HG02798 (cell line): ENCODE data around the gene RHOV.
"Not testable (repeated sequence)": the region's sequence is repeated elsewhere in the genome, so short reads cannot be mapped to it uniquely, and the experiment has no call there.

Experiments
- ATAC-seq: cut with Tn5 transposase; IDR thresholded peaks from one replicate; pipeline ENCODE4 v1.9.1; 2021; ENCODE audit warnings: mild to moderate bottlenecking; ENCODE audit not compliant: unreplicated experiment, poor library complexity

RHOV gene

DNA sequence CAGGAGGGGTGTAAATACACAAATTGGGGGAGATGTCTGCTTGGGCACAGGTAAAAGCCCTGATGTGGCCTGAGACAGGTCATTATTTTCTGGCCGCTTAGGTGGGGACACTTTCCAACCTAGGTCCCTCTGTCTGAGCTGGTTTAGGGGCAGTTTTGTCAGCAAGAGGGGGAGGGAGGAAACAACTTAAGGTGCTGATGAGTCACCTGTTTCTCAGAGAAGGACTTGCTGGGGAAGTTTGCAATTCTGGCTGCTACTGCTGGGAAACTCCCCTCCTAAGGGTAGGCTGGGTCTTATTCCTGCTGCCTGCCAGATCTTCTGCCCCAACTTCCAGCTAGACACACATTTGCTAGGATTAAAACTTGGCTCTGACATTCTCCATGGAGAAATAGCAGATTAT lies 4.8 kb upstream of the RHOV start:
- peak; percentile 62 for ATAC-seq

DNA sequence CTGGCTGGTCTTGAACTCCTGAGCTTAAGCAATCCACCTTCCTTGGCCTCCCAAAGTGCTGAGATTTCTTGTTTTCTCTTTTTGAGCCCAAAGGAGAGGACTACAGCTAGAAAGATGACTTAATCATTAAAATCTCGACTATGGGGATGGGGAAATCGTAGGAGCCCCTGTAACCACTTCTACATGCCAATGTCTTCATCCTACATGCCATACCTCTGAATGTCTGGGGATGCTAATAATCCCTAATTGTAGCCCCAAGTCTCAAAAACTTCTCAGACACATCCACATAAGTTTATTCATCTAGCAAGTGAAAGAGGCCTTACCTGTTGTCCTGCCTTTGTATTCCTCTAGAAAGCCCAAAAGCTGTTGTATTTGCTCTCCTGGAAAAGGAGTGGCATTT lies 3.7 kb upstream of the RHOV start:
- no peak for ATAC-seq

DNA sequence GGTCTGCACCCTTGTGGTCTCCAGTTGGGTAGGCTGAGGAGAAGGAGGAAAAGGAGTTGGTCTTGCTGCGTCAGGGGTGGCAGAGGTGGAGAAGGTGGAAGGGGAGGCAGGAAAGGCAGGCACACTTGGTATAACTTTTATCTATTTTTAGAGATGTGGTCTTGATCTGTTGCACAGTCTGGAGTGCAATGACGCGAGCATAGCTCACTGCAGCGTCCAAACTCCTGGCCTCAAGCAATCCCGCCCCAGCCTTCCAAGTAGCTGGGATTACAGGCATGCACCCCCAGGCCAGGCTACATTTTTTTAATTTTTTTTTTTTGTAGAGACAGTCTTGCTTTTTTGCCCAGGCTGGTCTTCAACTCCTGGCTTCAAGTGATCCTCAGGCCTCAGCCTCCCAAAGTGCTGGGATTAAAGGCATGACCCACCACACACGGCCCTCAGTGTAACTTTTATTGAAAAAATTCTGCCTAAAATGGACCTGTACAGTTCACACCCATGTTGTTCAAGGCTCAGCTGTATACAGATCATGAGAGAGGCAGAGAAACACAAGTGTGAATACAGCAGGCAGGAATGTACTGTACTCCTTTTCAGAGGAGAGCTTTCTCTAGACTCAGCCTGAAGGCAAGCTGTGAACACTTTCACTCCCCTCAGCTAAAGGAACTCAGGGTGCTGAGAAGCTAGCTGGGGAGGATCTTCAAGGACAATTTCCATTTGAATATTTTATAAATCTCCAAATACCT lies 2.1 kb upstream of the RHOV start:
- ATAC-seq = no peak

DNA sequence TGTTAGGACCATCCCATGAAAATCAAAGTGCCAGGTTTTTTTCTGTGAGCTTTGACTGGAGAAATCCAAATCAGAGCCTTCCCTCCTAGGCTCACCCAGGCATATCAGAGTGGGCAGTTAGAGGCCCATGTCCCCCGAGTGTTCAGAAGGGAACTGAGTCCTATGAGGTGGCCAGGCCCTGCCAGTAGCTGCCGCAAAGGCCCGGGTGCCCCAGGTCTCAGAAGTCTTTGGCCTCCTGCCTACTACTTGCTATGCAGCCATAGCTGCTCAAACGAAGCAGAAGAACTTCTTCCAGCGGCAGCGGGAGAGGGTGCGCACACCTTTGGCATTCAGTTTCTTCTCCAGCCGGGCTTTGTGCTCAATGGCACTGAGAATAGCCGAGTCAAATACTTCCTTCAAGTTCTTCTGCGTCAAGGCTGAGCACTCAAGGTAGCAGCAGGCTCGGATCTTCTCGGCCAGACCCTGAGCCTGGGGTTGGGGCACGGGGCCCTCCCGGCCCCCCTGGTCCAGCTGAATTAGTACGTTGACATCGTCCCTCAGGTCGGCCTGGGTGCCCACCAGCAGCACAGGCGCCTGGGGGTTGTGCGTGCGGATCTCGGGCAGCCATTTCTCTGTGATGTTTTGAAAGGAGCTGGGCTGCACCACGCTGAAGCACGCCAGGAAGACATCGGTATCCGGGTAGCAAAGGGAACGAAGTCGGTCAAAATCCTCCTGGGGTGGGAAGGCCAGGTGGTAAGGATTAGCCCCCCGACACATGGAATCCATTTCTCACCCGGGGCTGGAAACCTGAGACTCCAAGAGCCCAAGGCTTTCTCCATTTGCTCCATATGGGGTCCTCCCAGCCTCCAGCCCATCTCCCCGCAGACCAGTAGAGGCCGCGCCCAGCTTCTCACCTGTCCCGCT lies 992 bp downstream of the RHOV start:
- ATAC-seq = no peak

DNA sequence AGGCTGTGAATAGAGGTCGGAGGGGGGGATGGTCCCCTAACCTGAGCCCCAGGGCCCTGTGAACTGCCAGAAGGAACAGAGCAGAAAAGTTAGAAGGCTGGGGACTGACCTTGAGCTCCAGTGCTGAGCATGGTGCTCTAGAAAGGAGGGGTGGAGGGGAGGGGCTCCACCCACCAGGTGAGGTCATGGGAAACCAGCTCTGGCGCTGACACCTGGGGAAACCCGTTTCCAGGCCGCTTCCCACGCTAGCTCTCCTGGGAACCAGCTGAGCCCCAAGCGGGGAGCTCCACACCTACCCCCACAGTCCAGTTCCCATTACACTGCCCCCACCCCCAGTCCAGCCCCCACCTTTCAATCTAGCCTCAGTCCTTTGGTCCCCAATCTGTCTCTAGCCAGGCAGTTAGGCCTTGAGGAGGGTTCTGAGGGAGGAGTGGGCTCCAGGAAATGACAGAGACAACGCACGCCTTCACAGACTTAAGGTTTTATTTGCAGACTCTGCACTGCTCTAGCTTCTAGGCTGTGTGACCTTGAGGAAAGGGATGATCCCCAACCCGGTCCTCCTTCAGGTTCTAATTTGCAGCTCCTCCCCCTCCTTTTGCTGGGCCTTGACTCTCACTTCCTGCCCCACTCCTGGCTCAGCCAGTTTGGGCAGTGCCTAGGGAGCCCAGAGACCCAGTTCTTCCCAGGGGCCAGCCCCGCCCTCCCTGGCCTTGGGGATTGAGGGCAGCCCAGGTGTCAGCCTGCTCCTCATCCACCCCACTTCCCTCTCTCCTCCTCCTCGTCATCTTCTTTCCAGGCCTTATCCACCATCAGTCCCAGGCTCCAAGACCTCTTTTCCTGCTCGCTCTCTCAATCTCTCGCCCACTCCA lies 2.1 kb downstream of the RHOV start:
- ATAC-seq = peak; percentile 39

DNA sequence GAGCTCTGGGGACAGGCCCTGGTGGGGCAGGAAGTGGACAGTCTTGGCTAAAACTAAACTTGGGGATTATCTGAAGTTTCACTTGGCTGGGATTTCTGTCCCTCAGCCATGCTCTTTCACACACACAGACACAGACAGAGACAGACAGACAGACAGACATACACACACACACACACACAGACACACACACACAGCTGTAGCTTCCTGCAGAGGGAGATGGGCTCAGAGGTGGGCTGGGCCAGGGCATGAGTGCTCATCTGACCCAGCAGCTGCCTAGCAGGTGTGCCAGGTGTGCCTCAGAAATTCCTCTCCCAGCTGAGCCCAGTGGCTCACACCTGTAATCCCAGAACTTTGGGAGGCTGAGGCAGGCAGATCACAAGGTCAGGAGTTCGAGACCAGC lies 3.3 kb downstream of the RHOV start:
- ATAC-seq = no peak

DNA sequence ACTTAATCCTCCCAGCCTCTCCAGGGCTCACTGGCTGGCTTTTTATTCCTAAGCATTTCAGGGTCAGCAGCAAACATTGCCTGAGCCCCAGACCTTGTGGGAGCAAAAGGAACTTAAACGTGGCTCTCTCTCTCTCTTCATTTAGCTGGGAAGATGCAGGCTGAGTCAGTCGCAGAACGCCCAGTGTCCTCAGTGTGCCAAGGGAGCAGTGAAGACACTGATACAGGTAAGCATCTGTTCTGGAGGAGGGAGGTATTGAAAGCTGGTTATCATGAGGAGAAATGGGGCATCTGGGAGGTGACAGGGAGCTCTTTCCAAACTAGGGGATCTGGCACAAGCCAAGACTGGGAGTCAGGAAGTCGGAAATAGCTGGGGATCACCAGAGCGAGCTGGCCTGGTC lies 4.3 kb downstream of the RHOV start:
- ATAC-seq = no peak

DNA sequence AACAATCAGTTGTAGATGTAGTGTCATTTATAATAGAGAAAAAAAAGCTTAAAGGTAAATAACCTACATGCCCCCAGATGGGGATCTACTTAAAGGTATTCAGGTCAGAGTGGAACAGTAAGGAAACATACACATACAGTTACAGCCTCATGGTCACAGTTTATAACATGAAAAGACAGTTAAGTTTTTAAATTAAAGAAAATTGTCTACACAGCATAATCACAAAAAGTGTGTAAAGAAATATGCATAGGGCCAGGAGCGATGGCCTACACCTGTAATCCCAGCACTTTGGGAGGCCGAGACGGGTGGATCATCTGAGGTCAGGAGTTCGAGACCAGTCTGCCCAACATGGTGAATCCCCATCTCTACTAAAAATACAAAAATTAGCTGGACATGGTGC lies 6.8 kb downstream of the RHOV start:
- no peak for ATAC-seq

DNA sequence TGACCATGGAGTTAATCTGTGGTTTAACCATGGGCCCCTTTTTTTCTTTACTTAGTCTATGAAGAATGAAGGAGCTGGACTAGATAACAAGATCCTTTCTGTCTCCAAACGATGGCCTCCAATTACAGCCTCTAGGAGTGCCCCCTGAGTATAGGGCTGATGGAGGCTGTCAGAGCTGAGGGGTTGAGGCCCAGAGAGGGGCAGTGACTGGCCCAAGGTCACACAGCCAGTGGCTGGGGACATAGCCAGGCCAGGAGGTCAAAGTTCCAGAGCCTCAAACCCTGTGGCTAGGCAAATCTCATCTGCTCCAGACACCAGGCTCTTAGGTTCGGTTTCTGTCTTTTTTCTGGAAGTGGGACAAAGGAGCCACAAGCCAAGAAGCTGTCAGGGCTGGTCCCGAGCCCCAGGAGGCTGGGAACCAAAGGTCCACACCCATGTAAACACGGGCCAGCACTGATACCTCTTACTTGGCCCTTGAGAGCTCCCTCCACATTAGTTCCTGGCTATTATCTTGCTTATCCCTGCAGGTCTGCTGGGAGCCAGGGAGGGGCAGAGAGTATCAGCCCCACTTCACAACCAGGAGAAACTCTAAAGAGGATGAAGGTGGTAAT lies 10.3 kb downstream of the RHOV start:
- ATAC-seq = no peak

DNA sequence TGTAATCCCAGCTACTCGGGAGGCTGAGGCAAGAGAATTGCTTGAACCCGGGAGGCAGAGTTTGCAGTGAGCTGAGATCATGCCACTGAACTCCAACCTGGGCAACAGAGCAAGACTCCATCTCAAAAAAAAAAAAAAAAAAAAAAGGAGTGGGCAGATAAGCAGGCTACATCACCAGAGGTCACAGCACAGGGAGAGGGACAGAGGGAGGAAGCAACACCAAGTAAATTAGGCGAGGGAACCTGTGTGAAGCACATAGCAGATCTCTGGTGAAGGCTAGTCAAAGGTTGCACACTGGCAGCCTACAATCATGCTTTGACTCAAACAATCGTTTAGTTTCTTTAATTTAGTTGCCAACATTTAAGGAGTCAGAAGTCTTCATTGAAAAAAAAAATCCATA lies 12.9 kb downstream of the RHOV start:
- ATAC-seq = not testable (repeated sequence)

DNA sequence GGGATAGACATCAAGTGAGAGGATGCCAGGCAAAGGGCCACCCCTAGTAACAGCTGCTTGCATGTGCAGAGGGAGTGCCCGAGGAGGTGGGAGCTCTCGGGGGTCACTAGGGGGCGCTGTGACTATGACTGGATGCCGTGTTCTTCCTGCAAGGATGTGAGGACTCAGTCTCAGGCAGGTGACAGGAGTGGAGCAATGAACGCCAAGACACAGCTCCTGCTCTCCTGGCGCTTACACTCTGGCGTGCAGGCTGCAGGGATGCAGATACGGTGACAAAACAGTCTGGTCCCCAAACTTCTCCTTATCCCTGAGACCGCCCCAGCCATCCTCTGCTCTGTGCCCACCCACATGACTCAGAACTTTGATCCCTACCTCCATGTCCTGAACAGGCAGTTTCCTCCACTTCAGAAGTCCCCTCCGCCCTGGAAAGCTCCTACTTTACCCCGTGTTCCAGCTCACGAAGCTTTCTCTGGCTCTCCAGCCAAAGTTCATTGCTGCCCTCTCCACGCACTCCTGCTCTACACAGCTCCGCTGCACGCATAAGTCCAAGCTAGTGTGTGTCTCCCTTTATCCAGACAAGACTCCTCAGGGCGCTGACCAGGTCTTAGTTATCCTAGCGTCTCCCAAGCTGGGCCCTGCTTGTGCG lies 14.7 kb downstream of the RHOV start:
- peak; percentile 63 for ATAC-seq

DNA sequence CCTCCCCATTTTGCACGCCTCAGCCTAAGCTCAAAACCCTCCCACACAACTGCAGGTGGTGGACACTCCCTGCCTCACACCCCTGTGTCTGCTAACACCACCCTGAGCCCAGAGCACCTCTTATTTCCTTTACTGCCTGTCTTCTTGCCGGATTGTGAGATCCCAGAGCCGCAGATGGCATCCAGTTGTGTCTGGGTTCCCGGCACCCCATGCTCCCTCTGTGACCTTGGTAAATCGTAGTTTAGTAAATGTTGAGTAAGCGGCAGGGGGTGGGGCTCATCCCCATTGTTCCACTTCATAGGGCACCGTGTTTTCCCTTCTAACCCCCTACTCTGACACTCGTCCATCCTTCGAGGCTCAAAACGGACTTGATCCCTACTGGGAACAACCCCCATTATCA lies 15.3 kb downstream of the RHOV start:
- ATAC-seq = no peak

DNA sequence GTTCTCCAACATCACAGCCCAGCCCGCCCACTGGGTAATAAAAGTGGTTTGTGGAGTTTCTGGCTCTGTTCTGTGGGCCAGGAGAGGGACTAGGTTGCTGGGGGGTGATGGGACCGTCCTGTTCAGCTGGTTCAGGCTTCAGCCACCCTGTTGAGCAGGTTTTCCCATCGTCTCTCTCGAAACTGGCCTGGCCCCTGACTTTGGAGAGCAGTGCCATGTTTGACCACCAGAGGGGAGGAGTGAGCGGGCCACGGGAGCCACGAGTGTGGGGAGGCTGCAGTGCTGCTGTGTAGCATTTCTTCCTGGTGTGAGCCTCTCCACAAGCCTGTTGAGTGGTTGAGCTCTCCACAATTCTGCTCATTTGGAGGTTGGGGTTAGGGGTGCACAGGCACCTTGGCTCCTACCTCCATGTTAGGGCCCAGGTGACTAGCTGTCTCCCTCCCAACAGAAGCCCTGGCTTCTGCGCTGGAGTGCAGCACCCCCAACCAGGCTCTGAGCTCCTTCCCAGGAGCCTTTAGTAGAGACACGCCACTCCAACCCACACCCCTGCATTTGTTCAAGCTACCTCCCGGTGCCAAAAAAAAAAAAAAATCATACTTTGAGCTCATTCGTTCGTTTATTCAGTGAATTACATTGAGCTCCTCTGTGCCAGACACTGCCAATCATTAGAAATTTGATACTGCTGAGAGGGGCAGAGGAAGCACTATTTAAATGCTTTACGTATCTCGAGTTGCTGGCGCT lies 16.3 kb downstream of the RHOV start:
- ATAC-seq = peak; percentile 75

DNA sequence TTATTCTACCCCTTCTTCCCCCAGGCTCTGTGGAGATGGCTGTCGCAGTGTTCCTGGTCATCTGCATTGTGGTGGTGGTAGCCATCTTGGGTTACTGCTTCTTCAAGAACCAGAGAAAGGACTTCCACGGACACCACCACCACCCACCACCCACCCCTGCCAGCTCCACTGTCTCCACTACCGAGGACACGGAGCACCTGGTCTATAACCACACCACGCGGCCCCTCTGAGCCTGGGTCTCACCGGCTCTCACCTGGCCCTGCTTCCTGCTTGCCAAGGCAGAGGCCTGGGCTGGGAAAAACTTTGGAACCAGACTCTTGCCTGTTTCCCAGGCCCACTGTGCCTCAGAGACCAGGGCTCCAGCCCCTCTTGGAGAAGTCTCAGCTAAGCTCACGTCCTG lies 17.3 kb downstream of the RHOV start:
- no peak for ATAC-seq

DNA sequence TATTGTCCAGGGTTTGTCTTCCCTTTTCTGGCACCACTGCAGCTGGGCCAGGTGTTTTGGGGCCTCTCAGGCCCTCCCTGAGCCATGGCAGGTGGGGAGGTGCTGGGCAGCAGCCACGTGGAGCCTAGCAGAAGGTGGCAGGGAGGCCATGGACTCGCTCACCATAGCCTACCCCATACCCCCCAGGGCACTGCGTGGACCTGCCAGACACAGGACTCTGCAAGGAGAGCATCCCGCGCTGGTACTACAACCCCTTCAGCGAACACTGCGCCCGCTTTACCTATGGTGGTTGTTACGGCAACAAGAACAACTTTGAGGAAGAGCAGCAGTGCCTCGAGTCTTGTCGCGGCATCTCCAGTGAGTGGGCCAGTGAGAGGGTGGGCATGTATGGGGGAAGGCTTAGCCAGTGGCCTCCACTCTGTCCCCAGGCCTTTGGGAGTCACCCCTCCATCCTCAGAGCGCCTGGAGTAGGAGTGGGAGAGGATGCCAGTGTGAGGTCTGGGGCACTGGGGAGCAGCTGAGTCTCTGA lies 18.3 kb downstream of the RHOV start:
- ATAC-seq = no peak

DNA sequence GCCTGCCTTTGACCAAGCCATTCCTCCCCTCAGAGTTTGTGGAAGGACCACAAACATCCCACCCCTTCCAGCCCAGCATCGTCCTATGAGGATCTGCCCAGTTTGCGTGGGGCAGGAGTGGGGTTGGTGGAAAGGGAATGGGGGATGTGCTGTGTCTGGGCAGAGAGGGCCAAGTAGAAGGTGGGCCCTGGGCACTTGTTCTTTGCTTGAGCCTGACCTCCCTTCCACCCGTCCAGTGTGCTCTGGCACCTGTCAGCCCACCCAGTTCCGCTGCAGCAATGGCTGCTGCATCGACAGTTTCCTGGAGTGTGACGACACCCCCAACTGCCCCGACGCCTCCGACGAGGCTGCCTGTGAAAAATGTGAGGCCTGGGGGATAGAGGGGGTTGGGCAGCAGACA lies 19.9 kb downstream of the RHOV start:
- no peak for ATAC-seq

DNA sequence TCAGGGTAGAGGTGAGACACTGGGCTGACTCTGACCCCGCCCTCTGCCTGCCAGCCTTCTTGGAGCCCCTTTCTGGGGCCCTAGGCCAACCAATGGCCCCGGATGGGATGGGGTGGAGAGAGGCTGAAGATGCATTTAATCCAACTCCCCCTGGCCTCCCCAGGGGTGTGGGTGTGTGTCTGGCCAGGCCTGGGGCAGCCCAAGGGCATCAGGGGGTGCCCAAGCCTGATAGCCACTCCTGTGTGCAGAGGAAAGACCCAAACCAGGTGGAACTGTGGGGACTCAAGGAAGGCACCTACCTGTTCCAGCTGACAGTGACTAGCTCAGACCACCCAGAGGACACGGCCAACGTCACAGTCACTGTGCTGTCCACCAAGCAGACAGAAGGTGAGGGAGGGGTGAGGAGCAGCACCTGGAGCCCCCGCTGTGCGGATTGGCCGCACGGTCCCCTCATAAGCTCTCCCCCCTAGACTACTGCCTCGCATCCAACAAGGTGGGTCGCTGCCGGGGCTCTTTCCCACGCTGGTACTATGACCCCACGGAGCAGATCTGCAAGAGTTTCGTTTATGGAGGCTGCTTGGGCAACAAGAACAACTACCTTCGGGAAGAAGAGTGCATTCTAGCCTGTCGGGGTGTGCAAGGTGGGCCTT lies 20.7 kb downstream of the RHOV start:
- no peak for ATAC-seq

DNA sequence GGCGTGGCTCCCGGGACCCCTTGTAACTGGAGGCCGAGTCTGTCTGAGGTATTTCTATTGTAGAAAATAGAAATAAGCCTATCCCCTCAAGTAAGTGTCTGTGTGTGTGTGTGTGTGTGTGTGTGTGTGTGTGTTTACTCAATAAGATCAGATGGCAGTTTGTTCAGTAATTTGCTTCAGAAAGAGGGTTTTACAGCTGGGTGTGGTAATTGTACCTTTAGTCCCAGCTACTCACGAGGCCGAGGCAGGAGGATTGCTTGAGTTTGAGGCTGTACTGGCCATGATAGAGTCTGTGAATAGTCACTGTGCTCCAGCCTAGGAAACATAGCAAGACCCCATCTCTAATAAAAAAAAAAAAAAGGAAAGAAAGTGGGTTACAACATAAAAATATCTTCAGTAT lies 21.5 kb downstream of the RHOV start:
- ATAC-seq = no peak
